Smooth muscle cell (in vitro differentiated cells): ENCODE results near the gene FNDC4. TPM values are rescaled to one million over a fixed set of nuclear protein-coding genes. Genes with fewer than 3 reads are reported as not detected.
A peak's percentile ranks its signal among the peaks of the same experiment; 100 is the strongest.

ENCODE experiments used
- DNase-seq: peaks from one replicate; lab custom pipeline; 2025; ENCODE audit not compliant: unreplicated experiment; lab: John Stamatoyannopoulos, UW
- H2AFZ ChIP-seq: fragments of 200-600 bp; sonication (generic); 2 replicates; pipeline ENCODE4 v1.6.0; 2016; ENCODE audit warnings: antibody characterized with exemption, low read depth, mild to moderate bottlenecking
- H3F3A ChIP-seq: fragments of 200-600 bp; sonication (generic); 2 replicates; pipeline ENCODE4 v1.6.0; 2017; ENCODE audit warnings: antibody characterized with exemption, low read depth
- H3K27ac ChIP-seq: fragments of 200-600 bp; sonication (generic); 2 replicates; pipeline ENCODE4 v1.5.1; 2016; ENCODE audit warnings: low read depth, mild to moderate bottlenecking
- H3K27me3 ChIP-seq: fragments of 200-600 bp; sonication (generic); 2 replicates; pipeline ENCODE4 v1.6.1; 2016; ENCODE audit warnings: low read depth, mild to moderate bottlenecking
- H3K36me3 ChIP-seq: fragments of 200-600 bp; sonication (generic); 2 replicates; pipeline ENCODE4 v1.5.1; 2016; ENCODE audit warnings: low read depth
- H3K4me1 ChIP-seq: fragments of 200-600 bp; sonication (generic); 2 replicates; pipeline ENCODE4 v1.5.1; 2016; ENCODE audit warnings: low read depth
- H3K4me2 ChIP-seq: fragments of 200-600 bp; sonication (generic); 2 replicates; pipeline ENCODE4 v1.6.0; 2016; ENCODE audit warnings: mild to moderate bottlenecking
- H3K4me3 ChIP-seq: fragments of 200-600 bp; sonication (generic); 2 replicates; pipeline ENCODE4 v1.5.1; 2016; ENCODE audit warnings: mild to moderate bottlenecking
- H3K79me2 ChIP-seq: fragments of 200-600 bp; sonication (generic); 2 replicates; pipeline ENCODE4 v1.6.0; 2016; ENCODE audit warnings: low read depth, mild to moderate bottlenecking
- H3K9ac ChIP-seq: fragments of 200-600 bp; sonication (generic); 2 replicates; pipeline ENCODE4 v1.6.0; 2016; ENCODE audit warnings: low read depth
- H3K9me3 ChIP-seq: fragments of 200-600 bp; sonication (generic); replicated peaks from 2 replicates; pipeline ENCODE4 v1.5.1; 2016; ENCODE audit warnings: low read depth
- H4K20me1 ChIP-seq: fragments of 200-600 bp; sonication (generic); 2 replicates; pipeline ENCODE4 v1.6.0; 2016; ENCODE audit warnings: low read depth
- WGBS: methylation state at CpG from one replicate; pipeline ENCODE4 v1.1.7; 2016; ENCODE audit warnings: low lambda C conversion rate; 5-methylcytosine and 5-hydroxymethylcytosine counted together
- polyA plus RNA-seq: library from polyadenylated mRNA; unstranded; fragments of >200 nt; fragmentation: Nextera tagmentation; extraction: Ambion mirVana; gene quantifications from 2 replicates; pipeline ENCODE4 v1.2.1, GENCODE V29; 2016
- total RNA-seq: library from RNA; depleted of rRNA; stranded (reverse); fragments of >200 nt; gene quantifications from 2 replicates; pipeline ENCODE4 v1.2.3, GENCODE V29; 2014
- TF ChIP-seq, protein P1 (sequence below): fragments of 200-600 bp; sonication (generic); IDR thresholded peaks from 2 replicates; pipeline ENCODE4 v1.5.1; 2017; ENCODE audit warnings: borderline replicate concordance, mild to moderate bottlenecking, antibody characterized with exemption; ENCODE audit not compliant: insufficient read depth, poor library complexity, severe bottlenecking

FNDC4 gene
- total and polyA plus RNA-seq, 2 experiments from 2014 or later = 6.7 to 24.1 TPM

DNA sequence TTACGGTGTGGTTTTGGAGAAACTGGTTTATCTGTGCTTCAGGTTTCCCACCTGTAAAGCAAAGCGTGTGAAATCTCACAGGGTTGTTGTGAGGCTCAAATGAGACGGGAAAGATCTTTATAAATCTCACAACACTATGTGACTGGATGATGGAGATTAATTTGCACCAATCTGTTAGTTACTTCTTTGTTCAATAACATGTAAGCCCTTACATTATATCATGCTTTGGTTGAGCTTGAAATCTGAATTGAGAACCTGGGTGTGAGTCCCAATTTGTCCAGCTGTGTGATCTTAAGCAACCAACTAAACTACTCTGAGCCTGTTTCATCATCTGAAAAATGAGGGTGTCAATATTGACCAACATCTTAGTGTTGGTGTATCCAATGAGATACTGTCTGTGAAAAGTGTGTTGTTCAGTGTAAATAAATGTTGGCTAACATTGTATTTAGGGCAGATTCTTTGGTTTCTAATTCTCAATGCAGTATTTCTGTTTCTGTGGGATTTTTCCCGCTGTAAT lies 898 bp upstream of the FNDC4 start:
- Histone ChIP-seq H3K79me2 (no peaks in the 10 kb centered on the region), H3K4me2 (peak overlapping the region; percentile 100), H3F3A (peaks cover 3% of the 10 kb centered on the region), H3K4me3 (peak overlapping the region; percentile 89), H3K36me3 (no peaks in the 10 kb centered on the region), H3K4me1 (peaks cover 5% of the 10 kb centered on the region), H4K20me1 (no peaks in the 10 kb centered on the region), H3K9me3 (no peaks in the 10 kb centered on the region), H3K9ac (no peak overlapping the region), H3K27me3 (peaks cover 23% of the 10 kb centered on the region), H3K27ac (no peak overlapping the region), H2AFZ (peak overlapping the region; percentile 100)
- WGBS = 74% methylated on average over 4 of the region's 4 CpGs
- DNase-seq = no peak
- TF ChIP-seq, protein P1, sequence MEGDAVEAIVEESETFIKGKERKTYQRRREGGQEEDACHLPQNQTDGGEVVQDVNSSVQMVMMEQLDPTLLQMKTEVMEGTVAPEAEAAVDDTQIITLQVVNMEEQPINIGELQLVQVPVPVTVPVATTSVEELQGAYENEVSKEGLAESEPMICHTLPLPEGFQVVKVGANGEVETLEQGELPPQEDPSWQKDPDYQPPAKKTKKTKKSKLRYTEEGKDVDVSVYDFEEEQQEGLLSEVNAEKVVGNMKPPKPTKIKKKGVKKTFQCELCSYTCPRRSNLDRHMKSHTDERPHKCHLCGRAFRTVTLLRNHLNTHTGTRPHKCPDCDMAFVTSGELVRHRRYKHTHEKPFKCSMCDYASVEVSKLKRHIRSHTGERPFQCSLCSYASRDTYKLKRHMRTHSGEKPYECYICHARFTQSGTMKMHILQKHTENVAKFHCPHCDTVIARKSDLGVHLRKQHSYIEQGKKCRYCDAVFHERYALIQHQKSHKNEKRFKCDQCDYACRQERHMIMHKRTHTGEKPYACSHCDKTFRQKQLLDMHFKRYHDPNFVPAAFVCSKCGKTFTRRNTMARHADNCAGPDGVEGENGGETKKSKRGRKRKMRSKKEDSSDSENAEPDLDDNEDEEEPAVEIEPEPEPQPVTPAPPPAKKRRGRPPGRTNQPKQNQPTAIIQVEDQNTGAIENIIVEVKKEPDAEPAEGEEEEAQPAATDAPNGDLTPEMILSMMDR = no peak

DNA sequence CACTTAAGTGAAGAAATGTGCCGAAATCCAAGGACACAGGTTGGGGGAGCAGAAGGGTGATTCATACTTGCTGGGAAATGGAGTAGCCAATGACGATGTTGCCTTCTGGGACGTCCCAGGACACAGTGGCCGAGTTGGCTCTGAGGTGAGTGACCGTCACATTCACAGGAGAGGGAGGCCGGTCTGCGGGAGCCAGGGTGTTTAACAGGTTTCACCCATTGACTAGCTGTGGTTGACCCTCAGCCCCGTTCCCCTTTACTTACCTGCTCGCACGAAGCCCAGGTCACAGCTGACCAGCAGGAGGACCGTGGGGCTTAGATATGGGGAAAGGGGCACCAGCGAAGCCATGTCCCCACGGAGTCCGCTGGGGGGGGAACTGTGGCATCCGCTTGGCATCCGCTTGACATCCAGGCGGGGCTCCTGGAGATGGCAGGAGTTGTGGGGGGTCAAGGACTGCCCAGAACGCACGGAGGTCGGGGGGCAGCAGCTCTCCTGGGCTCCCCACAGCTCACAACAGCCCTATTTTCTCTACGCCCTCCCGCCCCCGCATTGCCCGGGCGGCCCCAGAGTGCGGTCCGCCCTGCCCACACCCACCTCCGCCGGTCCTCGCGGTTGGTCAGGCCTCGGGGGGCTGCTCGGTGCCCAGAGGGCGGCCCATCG lies 586 bp downstream of the FNDC4 start:
- WGBS = 10% methylated on average over 34 of the region's 35 CpGs
- Histone ChIP-seq H3K27ac (no peak overlapping the region), H3K36me3 (no peaks in the 10 kb centered on the region)

DNA sequence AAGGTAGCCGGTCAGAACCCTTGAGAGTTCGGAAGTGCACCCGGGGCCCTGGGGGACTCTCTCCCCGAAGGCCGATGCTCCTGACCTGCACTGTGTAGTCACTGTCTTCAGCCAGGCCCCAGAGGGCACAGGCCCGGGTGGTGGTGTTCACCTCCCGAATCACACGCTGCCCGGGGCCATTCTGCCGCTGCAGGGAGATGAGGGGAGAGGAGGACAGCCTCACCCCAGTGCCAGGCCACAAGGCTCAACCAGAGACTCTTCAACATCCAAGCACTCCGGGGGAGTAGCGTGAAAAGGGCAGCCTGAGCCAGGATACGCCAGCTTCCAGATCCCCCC lies 1.1 kb downstream of the FNDC4 start:
- TF ChIP-seq, protein P1 = no peak
- H3K27me3 ChIP-seq = peaks cover 20% of the 10 kb centered on the region
- H3K4me1 ChIP-seq = peaks cover 5% of the 10 kb centered on the region
- H3K36me3 ChIP-seq = no peaks in the 10 kb centered on the region
- no peak overlapping the region for H3K4me3 ChIP-seq
- no peak overlapping the region for H2AFZ ChIP-seq
- WGBS = 85% methylated on average over 13 of the region's 13 CpGs
- H3K9me3 ChIP-seq = no peaks in the 10 kb centered on the region
- H3F3A ChIP-seq = peaks cover 3% of the 10 kb centered on the region
- no peaks in the 10 kb centered on the region for H3K79me2 ChIP-seq
- no peaks in the 10 kb centered on the region for H4K20me1 ChIP-seq
- H3K9ac ChIP-seq = no peak overlapping the region
- DNase-seq = no peak
- H3K4me2 ChIP-seq = peak overlapping the region; percentile 100
- H3K27ac ChIP-seq = no peak overlapping the region

More for the DNA sequence above, 586 bp downstream of the FNDC4 start:
- no peak overlapping the region for H3K9ac ChIP-seq
- peak overlapping the region; percentile 100 for H3K4me2 ChIP-seq
- H2AFZ ChIP-seq = peak overlapping the region; percentile 100
- peak overlapping the region; percentile 89 for H3K4me3 ChIP-seq
- no peaks in the 10 kb centered on the region for H4K20me1 ChIP-seq
- no peak for DNase-seq
- no peaks in the 10 kb centered on the region for H3K79me2 ChIP-seq
- H3K4me1 ChIP-seq = peaks cover 5% of the 10 kb centered on the region
- peaks cover 23% of the 10 kb centered on the region for H3K27me3 ChIP-seq
- TF ChIP-seq, protein P1 = no peak
- peaks cover 3% of the 10 kb centered on the region for H3F3A ChIP-seq
- no peaks in the 10 kb centered on the region for H3K9me3 ChIP-seq

DNA sequence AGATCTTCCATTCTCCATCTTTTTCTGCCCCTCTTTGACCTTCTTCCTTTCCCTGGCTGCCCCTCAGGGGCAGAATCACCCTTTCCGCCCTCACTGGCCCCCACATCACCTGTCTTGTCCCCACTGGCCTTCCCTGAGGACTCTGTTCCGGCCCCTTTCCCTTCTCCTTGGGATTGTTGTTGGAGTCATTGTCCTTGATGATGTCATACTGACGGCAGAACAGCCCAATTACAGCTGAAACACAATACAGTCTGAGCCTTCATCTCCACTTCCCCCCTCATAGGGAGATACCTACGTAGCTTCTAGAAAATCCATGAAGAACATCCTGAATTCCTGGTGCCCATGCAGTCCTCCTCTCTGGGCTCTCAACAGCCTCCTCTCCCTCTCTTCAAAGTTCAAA lies 2.4 kb downstream of the FNDC4 start:
- 85% methylated on average over 4 of the region's 4 CpGs for WGBS
- Histone ChIP-seq H3K4me1 (peaks cover 5% of the 10 kb centered on the region), H3K36me3 (no peaks in the 10 kb centered on the region), H3K9ac (no peak overlapping the region), H3F3A (peaks cover 3% of the 10 kb centered on the region), H2AFZ (no peak overlapping the region), H3K4me3 (no peak overlapping the region), H3K79me2 (no peaks in the 10 kb centered on the region), H4K20me1 (no peaks in the 10 kb centered on the region), H3K9me3 (no peaks in the 10 kb centered on the region), H3K4me2 (no peak overlapping the region), H3K27me3 (peaks cover 6% of the 10 kb centered on the region), H3K27ac (no peak overlapping the region)
- TF ChIP-seq, protein P1 = no peak
- no peak for DNase-seq
